ENCODE measurements around the gene IQGAP2. TPM values are rescaled to one million over a fixed set of nuclear protein-coding genes. Genes with fewer than 3 reads are reported as not detected.

IQGAP2 gene
- total RNA-seq, 1 experiment from 2014 or later: not detected

- no peak overlapping the region for H2AFZ ChIP-seq (ENCODE audit: low read length)
- no peak overlapping the region for H3K4me3 ChIP-seq (ENCODE audit: low read length)
- TF ChIP-seq EZH2phosphoT487 (IDR thresholded peaks at IDR 0.05; ENCODE audit: borderline replicate concordance, low read length): no peak
- TF ChIP-seq CTCF (conservative IDR thresholded peaks at IDR 0.05; ENCODE audit: low read depth, low read length): no peak
- no peak for TF ChIP-seq EZH2 (IDR thresholded peaks at IDR 0.05; ENCODE audit: low read length, unreplicated experiment)
- H3K9ac ChIP-seq (ENCODE audit: low read length): no peak overlapping the region
- H3K36me3 ChIP-seq (ENCODE audit: low read depth, low read length): no peaks in the 10 kb centered on the region
- H3K79me2 ChIP-seq (ENCODE audit: low read length): no peaks in the 10 kb centered on the region
- H3K9me3 ChIP-seq (ENCODE audit: low read length): no peaks in the 10 kb centered on the region
- ATAC-seq: no peak
- no peaks in the 10 kb centered on the region for H4K20me1 ChIP-seq (ENCODE audit: low read length)
- H3K4me1 ChIP-seq (ENCODE audit: insufficient read depth, low read length): peaks cover 39% of the 10 kb centered on the region
- peak overlapping the region; percentile 73 for H3K27ac ChIP-seq (ENCODE audit: low read length)
- no peaks in the 10 kb centered on the region for H3K27me3 ChIP-seq (ENCODE audit: low read length)
- intact Hi-C loops (cut with micrococcal nuclease): no loop called here
- TSS peak; percentile 83 for BruUV-seq (replicated peaks)
- CTCF ChIA-PET: no interaction called here
- POLR2A ChIA-PET (ENCODE audit: unreplicated experiment): no interaction called here
- no peaks in the 10 kb centered on the region for H3F3A ChIP-seq (ENCODE audit: low read length, unreplicated experiment)
- DNase-seq: no peak
- H3K9me2 ChIP-seq (replicated peaks; ENCODE audit: low read length): no peaks in the 10 kb centered on the region
- peak overlapping the region; percentile 41; the same call in 1 of the 2 replicates for H3K4me2 ChIP-seq (ENCODE audit: low read length)
These were observed 287.1 kb downstream of the IQGAP2 start for GRCh38 chr5:76690037-76690679.

- no peaks in the 10 kb centered on the region for H3K36me3 ChIP-seq (ENCODE audit: low read depth, low read length)
- TF ChIP-seq EZH2phosphoT487 (IDR thresholded peaks at IDR 0.05; ENCODE audit: borderline replicate concordance, low read length): no peak
- TF ChIP-seq CTCF (conservative IDR thresholded peaks at IDR 0.05; ENCODE audit: low read depth, low read length): no peak
- TF ChIP-seq EZH2 (IDR thresholded peaks at IDR 0.05; ENCODE audit: low read length, unreplicated experiment): no peak
- H4K20me1 ChIP-seq (ENCODE audit: low read length): no peaks in the 10 kb centered on the region
- peak; percentile 70 for ATAC-seq
- H3K9me2 ChIP-seq (replicated peaks; ENCODE audit: low read length): no peaks in the 10 kb centered on the region
- no peaks in the 10 kb centered on the region for H3K79me2 ChIP-seq (ENCODE audit: low read length)
- peak; percentile 53 for DNase-seq
- no peaks in the 10 kb centered on the region for H3K9me3 ChIP-seq (ENCODE audit: low read length)
- peak overlapping the region; percentile 31 for H3K27ac ChIP-seq (ENCODE audit: low read length)
- intact Hi-C loops (cut with micrococcal nuclease): no loop called here
- H3K4me1 ChIP-seq (ENCODE audit: insufficient read depth, low read length): peaks cover 39% of the 10 kb centered on the region
- H3K27me3 ChIP-seq (ENCODE audit: low read length): no peaks in the 10 kb centered on the region
- ChIA-PET CTCF (no interaction called here), POLR2A (ENCODE audit: unreplicated experiment) (no interaction called here)
- H3K4me3 ChIP-seq (ENCODE audit: low read length): no peak overlapping the region
- TSS peak; percentile 44 for BruUV-seq (replicated peaks)
- peak overlapping the region; percentile 37; the same call in 1 of the 2 replicates for H2AFZ ChIP-seq (ENCODE audit: low read length)
- peak overlapping the region; percentile 10; the same call in 1 of the 2 replicates for H3K4me2 ChIP-seq (ENCODE audit: low read length)
- no peak overlapping the region for H3K9ac ChIP-seq (ENCODE audit: low read length)
- no peaks in the 10 kb centered on the region for H3F3A ChIP-seq (ENCODE audit: low read length, unreplicated experiment)
These were observed 287.8 kb downstream of the IQGAP2 start for GRCh38 chr5:76690704-76691466.

Measured in PC-3 (cell line).